Prostate gland (tissue), 2 donors: ENCODE measurements around the gene MPPED1.

Experiments
- POLR2AphosphoS5 ChIP-seq: sonication (generic); formaldehyde crosslinking; IDR thresholded peaks from one replicate; pipeline ENCODE4 v1.6.1; 2017; ENCODE audit warnings: antibody characterized with exemption
- TF ChIP-seq, protein P1 (sequence below), 4 experiments: fragments of 200-600 bp in 2 of 4; fragments of 450-650 bp in 2 of 4; sonication (generic) in 2 of 4; IDR thresholded peaks; 1 replicate in 3 of 4; 2 replicates in 1 of 4; pipeline ENCODE4 v1.5.1; 2016 to 2019; ENCODE audit warnings: antibody characterized with exemption in 4 of 4, mild to moderate bottlenecking in 2 of 4, moderate library complexity in 2 of 4

- TF ChIP-seq, protein P1, sequence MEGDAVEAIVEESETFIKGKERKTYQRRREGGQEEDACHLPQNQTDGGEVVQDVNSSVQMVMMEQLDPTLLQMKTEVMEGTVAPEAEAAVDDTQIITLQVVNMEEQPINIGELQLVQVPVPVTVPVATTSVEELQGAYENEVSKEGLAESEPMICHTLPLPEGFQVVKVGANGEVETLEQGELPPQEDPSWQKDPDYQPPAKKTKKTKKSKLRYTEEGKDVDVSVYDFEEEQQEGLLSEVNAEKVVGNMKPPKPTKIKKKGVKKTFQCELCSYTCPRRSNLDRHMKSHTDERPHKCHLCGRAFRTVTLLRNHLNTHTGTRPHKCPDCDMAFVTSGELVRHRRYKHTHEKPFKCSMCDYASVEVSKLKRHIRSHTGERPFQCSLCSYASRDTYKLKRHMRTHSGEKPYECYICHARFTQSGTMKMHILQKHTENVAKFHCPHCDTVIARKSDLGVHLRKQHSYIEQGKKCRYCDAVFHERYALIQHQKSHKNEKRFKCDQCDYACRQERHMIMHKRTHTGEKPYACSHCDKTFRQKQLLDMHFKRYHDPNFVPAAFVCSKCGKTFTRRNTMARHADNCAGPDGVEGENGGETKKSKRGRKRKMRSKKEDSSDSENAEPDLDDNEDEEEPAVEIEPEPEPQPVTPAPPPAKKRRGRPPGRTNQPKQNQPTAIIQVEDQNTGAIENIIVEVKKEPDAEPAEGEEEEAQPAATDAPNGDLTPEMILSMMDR (IDR thresholded peaks at IDR 0.05) = no peak
- no peak for TF ChIP-seq POLR2AphosphoS5
Observed at GRCh38 chr22:43493297-43493696, 81.5 kb downstream of the MPPED1 start.
